Measurements from ENCODE around the gene SACS.

DNA sequence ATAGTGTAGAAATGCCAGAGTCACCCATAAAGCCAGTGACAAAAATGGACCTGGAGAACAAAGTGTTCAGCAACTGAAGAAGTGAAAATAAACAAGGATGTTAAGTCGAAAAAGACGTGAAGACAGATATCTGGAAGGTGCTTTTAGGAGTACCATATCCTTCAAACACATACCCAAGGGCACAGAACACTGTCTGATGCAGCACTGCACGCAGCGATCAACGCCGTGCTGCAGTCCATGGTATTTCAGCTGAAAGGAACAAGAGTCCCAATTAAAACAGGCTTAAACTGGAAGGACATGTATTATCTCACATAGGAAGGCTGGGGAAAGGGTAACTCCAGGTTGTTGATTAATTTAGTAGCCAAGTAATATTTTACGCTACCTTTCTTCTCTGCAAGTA lies 144.5 kb downstream of the SACS start:
- TF ChIP-seq POLR2A (IDR thresholded peaks at IDR 0.05): no peak
- TF ChIP-seq, protein P1, sequence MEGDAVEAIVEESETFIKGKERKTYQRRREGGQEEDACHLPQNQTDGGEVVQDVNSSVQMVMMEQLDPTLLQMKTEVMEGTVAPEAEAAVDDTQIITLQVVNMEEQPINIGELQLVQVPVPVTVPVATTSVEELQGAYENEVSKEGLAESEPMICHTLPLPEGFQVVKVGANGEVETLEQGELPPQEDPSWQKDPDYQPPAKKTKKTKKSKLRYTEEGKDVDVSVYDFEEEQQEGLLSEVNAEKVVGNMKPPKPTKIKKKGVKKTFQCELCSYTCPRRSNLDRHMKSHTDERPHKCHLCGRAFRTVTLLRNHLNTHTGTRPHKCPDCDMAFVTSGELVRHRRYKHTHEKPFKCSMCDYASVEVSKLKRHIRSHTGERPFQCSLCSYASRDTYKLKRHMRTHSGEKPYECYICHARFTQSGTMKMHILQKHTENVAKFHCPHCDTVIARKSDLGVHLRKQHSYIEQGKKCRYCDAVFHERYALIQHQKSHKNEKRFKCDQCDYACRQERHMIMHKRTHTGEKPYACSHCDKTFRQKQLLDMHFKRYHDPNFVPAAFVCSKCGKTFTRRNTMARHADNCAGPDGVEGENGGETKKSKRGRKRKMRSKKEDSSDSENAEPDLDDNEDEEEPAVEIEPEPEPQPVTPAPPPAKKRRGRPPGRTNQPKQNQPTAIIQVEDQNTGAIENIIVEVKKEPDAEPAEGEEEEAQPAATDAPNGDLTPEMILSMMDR (IDR thresholded peaks at IDR 0.05): no peak
